ENCODE data around the gene LGR6.
A peak's percentile ranks its signal among the peaks of the same experiment; 100 is the strongest.

The LGR6 gene

DNA sequence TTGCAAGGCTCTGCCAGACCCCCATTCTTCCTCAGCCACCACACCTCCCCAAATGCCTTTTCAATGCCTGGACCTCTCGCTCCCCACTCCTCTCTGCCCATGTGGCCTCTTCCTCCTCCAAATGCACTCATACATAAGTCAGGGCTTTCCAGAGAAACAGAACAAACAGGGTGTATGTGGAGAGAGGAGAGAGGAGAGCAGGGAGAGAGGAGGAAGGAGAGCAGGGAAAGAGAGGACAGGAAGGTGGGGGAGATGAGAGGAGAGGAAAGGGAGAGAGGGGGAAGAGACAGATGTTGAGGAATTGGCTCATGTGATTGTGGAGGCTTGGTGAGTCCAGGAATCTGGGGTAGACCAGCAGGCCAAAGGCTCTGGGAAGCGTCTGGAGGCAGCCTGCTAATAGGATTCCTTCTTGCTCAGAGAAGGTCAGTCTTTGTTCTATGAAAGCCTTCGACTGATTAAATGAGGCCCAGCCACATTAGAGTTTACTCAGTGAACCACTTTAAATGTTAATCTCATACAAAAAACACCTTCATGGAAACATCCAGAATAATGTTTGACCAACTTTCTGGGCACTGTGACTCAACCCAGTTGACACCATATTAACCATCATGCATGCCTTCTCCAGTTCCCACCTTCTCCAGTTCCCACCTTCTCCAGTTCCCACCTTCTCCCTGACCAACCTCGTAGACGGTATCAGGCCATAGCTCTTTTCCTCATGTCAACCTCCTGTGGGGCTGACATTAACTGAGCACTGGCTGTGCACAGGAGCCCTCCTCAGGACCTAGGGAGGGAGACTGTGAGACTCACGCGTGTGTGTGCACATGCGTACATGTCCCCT, 11.3 kb upstream of the LGR6 start:
- H3K79me2 ChIP-seq (ENCODE audit: insufficient read depth, low read depth) = no peaks in the 10 kb centered on the region
- no peaks in the 10 kb centered on the region for H4K20me1 ChIP-seq (ENCODE audit: insufficient read depth)
- H3K36me3 ChIP-seq (ENCODE audit: insufficient read depth) = no peaks in the 10 kb centered on the region
- TF ChIP-seq, protein P1, sequence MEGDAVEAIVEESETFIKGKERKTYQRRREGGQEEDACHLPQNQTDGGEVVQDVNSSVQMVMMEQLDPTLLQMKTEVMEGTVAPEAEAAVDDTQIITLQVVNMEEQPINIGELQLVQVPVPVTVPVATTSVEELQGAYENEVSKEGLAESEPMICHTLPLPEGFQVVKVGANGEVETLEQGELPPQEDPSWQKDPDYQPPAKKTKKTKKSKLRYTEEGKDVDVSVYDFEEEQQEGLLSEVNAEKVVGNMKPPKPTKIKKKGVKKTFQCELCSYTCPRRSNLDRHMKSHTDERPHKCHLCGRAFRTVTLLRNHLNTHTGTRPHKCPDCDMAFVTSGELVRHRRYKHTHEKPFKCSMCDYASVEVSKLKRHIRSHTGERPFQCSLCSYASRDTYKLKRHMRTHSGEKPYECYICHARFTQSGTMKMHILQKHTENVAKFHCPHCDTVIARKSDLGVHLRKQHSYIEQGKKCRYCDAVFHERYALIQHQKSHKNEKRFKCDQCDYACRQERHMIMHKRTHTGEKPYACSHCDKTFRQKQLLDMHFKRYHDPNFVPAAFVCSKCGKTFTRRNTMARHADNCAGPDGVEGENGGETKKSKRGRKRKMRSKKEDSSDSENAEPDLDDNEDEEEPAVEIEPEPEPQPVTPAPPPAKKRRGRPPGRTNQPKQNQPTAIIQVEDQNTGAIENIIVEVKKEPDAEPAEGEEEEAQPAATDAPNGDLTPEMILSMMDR (conservative IDR thresholded peaks at IDR 0.05; ENCODE audit: low read depth, low read length) = no peak
- H2AFZ ChIP-seq (ENCODE audit: low read depth) = no peak overlapping the region
- peaks cover 29% of the 10 kb centered on the region for H3K27me3 ChIP-seq (ENCODE audit: insufficient read depth, low read depth)
- H3K4me1 ChIP-seq (ENCODE audit: low read depth, poor library complexity, severe bottlenecking) = peaks cover 9% of the 10 kb centered on the region
- H3K9ac ChIP-seq = no peak overlapping the region
- H3K4me3 ChIP-seq (IDR thresholded peaks at IDR 0.05; ENCODE audit: insufficient read depth, low read depth, low read length) = no peak overlapping the region
- H3K27ac ChIP-seq = no peak overlapping the region
- H3K4me2 ChIP-seq = no peak overlapping the region

DNA sequence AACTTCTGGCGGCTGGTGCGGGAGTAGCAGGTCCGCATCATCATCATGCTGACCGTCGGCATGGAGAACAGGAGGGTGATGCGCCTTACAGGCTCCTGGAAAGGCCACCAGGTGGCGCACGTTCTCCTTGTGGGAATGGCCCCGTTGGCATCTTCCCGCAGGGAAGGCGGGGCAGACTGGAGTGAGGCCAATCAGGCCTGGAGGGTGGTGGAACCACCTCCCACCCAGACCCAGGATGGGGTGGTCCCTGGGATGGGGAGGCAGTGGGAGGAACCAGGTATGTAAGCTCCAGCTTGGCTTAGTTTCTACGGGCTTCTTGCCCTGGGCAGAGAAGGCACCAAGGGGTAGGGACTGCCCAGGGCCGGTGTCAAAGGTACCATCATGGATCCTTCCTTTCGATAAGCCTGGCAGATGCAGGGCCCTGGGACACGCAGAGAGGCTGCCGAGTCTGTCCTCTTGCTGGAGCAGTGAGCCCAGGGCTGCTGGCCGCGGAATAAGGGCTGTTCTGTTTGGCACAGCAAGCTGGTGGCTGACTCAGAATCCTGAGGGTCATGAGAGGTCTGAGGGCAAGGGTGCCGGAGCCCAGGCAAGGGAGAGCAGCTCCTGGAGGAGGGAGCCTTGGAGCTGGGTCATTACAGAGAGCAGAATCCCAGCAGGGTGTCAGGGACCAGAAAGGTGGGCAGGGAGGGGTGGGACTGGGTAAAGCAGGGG, 8.7 kb upstream of the LGR6 start:
- Histone ChIP-seq H2AFZ (ENCODE audit: low read depth) (peak overlapping the region; percentile 10; the same call in 1 of the 2 replicates), H3K4me1 (ENCODE audit: low read depth, poor library complexity, severe bottlenecking) (peaks cover 4% of the 10 kb centered on the region), H3K27ac (no peak overlapping the region), H3K9ac (no peak overlapping the region), H3K4me3 (IDR thresholded peaks at IDR 0.05; ENCODE audit: insufficient read depth, low read depth, low read length) (no peak overlapping the region), H3K4me2 (peak overlapping the region; percentile 10; the same call in 1 of the 2 replicates), H3K36me3 (ENCODE audit: insufficient read depth) (no peaks in the 10 kb centered on the region), H3K27me3 (ENCODE audit: insufficient read depth, low read depth) (peaks cover 45% of the 10 kb centered on the region), H3K79me2 (ENCODE audit: insufficient read depth, low read depth) (no peaks in the 10 kb centered on the region), H4K20me1 (ENCODE audit: insufficient read depth) (no peaks in the 10 kb centered on the region)
- TF ChIP-seq, protein P1 (conservative IDR thresholded peaks at IDR 0.05; ENCODE audit: low read depth, low read length) = peak; percentile 99

DNA sequence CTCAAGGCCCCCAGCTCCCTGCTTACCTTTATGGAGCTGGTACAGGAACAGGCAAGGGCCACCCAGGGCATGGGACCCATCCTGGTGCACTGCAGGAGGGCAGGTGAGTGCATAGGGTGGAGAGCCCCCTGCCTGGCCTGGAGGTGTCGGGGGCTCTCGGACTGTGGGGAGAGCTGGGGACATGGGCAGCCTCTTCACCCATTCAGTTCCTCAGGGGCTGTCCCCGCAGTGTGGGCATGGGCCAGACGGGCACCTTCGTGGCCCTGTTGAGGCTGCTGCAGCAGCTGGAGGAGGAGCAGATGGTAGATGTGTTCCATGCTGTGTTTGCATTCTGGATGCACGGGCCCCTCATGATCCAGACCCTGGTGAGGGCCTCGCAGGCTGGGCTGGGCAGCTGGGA, 7.3 kb upstream of the LGR6 start:
- H3K36me3 ChIP-seq (ENCODE audit: insufficient read depth) = no peaks in the 10 kb centered on the region
- no peak overlapping the region for H3K4me2 ChIP-seq
- peaks cover 45% of the 10 kb centered on the region for H3K27me3 ChIP-seq (ENCODE audit: insufficient read depth, low read depth)
- peaks cover 4% of the 10 kb centered on the region for H3K4me1 ChIP-seq (ENCODE audit: low read depth, poor library complexity, severe bottlenecking)
- H3K9ac ChIP-seq = no peak overlapping the region
- no peak overlapping the region for H3K4me3 ChIP-seq (IDR thresholded peaks at IDR 0.05; ENCODE audit: insufficient read depth, low read depth, low read length)
- no peaks in the 10 kb centered on the region for H4K20me1 ChIP-seq (ENCODE audit: insufficient read depth)
- TF ChIP-seq, protein P1 (conservative IDR thresholded peaks at IDR 0.05; ENCODE audit: low read depth, low read length) = no peak
- no peaks in the 10 kb centered on the region for H3K79me2 ChIP-seq (ENCODE audit: insufficient read depth, low read depth)
- no peak overlapping the region for H2AFZ ChIP-seq (ENCODE audit: low read depth)
- no peak overlapping the region for H3K27ac ChIP-seq

DNA sequence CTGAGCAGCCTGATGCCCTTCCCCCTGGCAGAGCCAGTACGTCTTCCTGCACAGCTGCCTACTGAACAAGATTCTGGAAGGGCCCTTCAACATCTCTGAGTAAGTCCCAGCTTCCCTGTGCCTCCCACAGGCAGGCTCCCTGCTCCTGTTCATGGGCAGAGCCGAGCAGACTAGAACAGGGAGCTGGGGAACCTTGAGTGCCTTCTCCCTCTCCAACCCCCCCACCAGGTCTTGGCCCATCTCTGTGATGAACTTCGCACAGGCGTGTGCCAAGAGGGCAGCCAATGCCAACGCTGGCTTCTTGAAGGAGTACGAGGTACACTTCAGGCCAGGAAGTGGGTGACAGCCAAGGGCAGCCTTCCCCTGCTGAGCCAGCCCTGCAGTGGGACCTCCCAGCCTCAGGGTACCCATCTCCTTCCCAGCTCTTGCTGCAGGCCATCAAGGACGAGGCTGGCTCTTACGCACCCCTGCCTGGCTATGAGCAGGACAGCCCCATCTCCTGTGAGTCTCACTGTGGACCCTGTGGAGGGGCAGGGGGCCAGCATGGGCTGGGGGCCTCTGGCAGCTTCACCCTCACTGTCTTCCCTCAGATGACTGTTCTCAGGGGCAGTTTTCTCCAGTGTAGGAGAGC, 6.4 kb upstream of the LGR6 start:
- no peak overlapping the region for H3K27ac ChIP-seq
- H3K9ac ChIP-seq = no peak overlapping the region
- H3K4me1 ChIP-seq (ENCODE audit: low read depth, poor library complexity, severe bottlenecking) = peaks cover 4% of the 10 kb centered on the region
- TF ChIP-seq, protein P1 (conservative IDR thresholded peaks at IDR 0.05; ENCODE audit: low read depth, low read length) = no peak
- H3K36me3 ChIP-seq (ENCODE audit: insufficient read depth) = no peaks in the 10 kb centered on the region
- no peak overlapping the region for H3K4me2 ChIP-seq
- H2AFZ ChIP-seq (ENCODE audit: low read depth) = no peak overlapping the region
- no peak overlapping the region for H3K4me3 ChIP-seq (IDR thresholded peaks at IDR 0.05; ENCODE audit: insufficient read depth, low read depth, low read length)
- no peaks in the 10 kb centered on the region for H3K79me2 ChIP-seq (ENCODE audit: insufficient read depth, low read depth)
- H3K27me3 ChIP-seq (ENCODE audit: insufficient read depth, low read depth) = peaks cover 45% of the 10 kb centered on the region
- no peaks in the 10 kb centered on the region for H4K20me1 ChIP-seq (ENCODE audit: insufficient read depth)
